H1 (cell line): ENCODE results near the gene FXYD3. TPM values are rescaled to one million over a fixed set of nuclear protein-coding genes. Genes with fewer than 3 reads are reported as not detected.

Experiments
- CTCF ChIA-PET: fragments of 300-600 bp; sonication (Branson Sonifier 250); formaldehyde crosslinking; loops from one replicate; lab custom pipeline; 2021; ENCODE audit not compliant: partially characterized antibody; lab: Charles Lee
- POLR2A ChIA-PET: fragments of 300-600 bp; sonication (Branson Sonifier 250); formaldehyde crosslinking; loops from one replicate; lab custom pipeline; 2021; ENCODE audit warnings: inconsistent platforms; ENCODE audit not compliant: partially characterized antibody; lab: Charles Lee
- DNase-seq, 2 experiments: peaks; one replicate each; pipeline versions ENCODE4 v3.0.0 to v3.0.0-alpha.2; 2010 to 2022; ENCODE audit warnings: low spot score in 2 of 2, low read depth in 1 of 2, mixed read lengths in 1 of 2
- FAIRE-seq: peaks from 2 replicates; lab custom pipeline; 2011; peaks lifted over from hg19 to GRCh38; lab: Jason Lieb, UNC
- H2AFZ ChIP-seq: 2 replicates; pipeline ENCODE4 v1.8.1; 2012; ENCODE audit warnings: low read length, inconsistent platforms
- H2AK5ac ChIP-seq: 2 replicates; pipeline ENCODE4 v1.6.1; 2013; ENCODE audit warnings: low read depth, low read length
- H2BK120ac ChIP-seq: replicated peaks from 2 replicates; pipeline ENCODE3; 2013; ENCODE audit warnings: low read depth, low read length, inconsistent platforms
- H2BK12ac ChIP-seq: 2 replicates; pipeline ENCODE4 v1.6.1; 2013; ENCODE audit warnings: low read depth, low read length
- H2BK15ac ChIP-seq: 2 replicates; pipeline ENCODE4 v1.6.1; 2013; ENCODE audit warnings: low read length
- H2BK20ac ChIP-seq: 2 replicates; pipeline ENCODE4 v1.6.1; 2013; ENCODE audit warnings: low read length
- H2BK5ac ChIP-seq: 2 replicates; pipeline ENCODE4 v1.6.1; 2013; ENCODE audit warnings: low read depth, low read length
- H3K14ac ChIP-seq: 2 replicates; pipeline ENCODE4 v1.6.1; 2013; ENCODE audit warnings: inconsistent platforms; ENCODE audit not compliant: insufficient read length
- H3K18ac ChIP-seq: 2 replicates; pipeline ENCODE4 v1.6.1; 2013; ENCODE audit warnings: low read length; ENCODE audit errors: extremely low read depth
- H3K23ac ChIP-seq: 2 replicates; pipeline ENCODE4 v1.6.1; 2013; ENCODE audit warnings: inconsistent platforms; ENCODE audit not compliant: insufficient read length
- H3K23me2 ChIP-seq: 2 replicates; pipeline ENCODE4 v1.6.1; 2013; ENCODE audit warnings: low read depth, low read length
- H3K27ac ChIP-seq: 2 replicates; pipeline ENCODE4 v1.6.1; 2011; ENCODE audit warnings: low read depth, low read length, inconsistent platforms
- H3K27me3 ChIP-seq, 4 experiments: replicated peaks in 1 of 4; 1 replicate in 1 of 4; 2 replicates in 3 of 4; pipeline versions ENCODE4 v1.6.1 to v1.8.1; 2011 to 2013; ENCODE audit warnings: low read length in 3 of 4, mild to moderate bottlenecking in 3 of 4, inconsistent platforms in 2 of 4, mixed read lengths in 2 of 4, moderate library complexity in 1 of 4; ENCODE audit not compliant: control insufficient read depth in 3 of 4, insufficient read depth in 3 of 4; ENCODE audit errors: extremely low read depth in 1 of 4
- H3K36me3 ChIP-seq, 4 experiments: 2 replicates each; pipeline versions ENCODE4 v1.6.1 to v1.8.1; 2011 to 2013; ENCODE audit warnings: mild to moderate bottlenecking in 4 of 4, low read length in 3 of 4, moderate library complexity in 2 of 4, control low read depth in 1 of 4, inconsistent platforms in 1 of 4; ENCODE audit not compliant: insufficient read depth in 4 of 4, control insufficient read depth in 2 of 4
- H3K4ac ChIP-seq: replicated peaks from 2 replicates; pipeline ENCODE3; 2013; ENCODE audit warnings: low read length, low read depth, mixed read lengths, inconsistent platforms; ENCODE audit not compliant: insufficient read length
- H3K4me1 ChIP-seq, 4 experiments: replicated peaks in 1 of 4; 1 replicate in 1 of 4; 2 replicates in 3 of 4; pipeline versions ENCODE4 v1.6.1 to v1.8.1; 2011 to 2013; ENCODE audit warnings: low read length in 3 of 4, inconsistent platforms in 2 of 4, mixed read lengths in 1 of 4; ENCODE audit not compliant: insufficient read depth in 4 of 4, control insufficient read depth in 3 of 4
- H3K4me2 ChIP-seq, 2 experiments: 2 replicates each; pipeline versions ENCODE4 v1.6.1 to v1.8.1; 2011 to 2013; ENCODE audit warnings: low read depth in 2 of 2, low read length in 2 of 2, control low read depth in 1 of 2, inconsistent platforms in 1 of 2, mild to moderate bottlenecking in 1 of 2; ENCODE audit not compliant: insufficient read depth in 1 of 2
- H3K4me3 ChIP-seq, 4 experiments: fragments of 200-600, 300-600 bp in 1 of 4; sonication (generic), shearing (Covaris generic), sonication (Bioruptor Twin) in 1 of 4; 2 replicates each; pipeline versions ENCODE4 v1.5.1 to v1.8.1; 2011 to 2016; ENCODE audit warnings: low read length in 4 of 4, low read depth in 3 of 4, control low read depth in 2 of 4, inconsistent platforms in 2 of 4, mild to moderate bottlenecking in 2 of 4, mixed read lengths in 1 of 4, moderate library complexity in 1 of 4; ENCODE audit not compliant: insufficient read depth in 2 of 4; ENCODE audit errors: extremely low read depth in 1 of 4
- H3K56ac ChIP-seq: replicated peaks from 2 replicates; pipeline ENCODE3; 2013; ENCODE audit warnings: low read depth, mild to moderate bottlenecking, mixed read lengths, low read length, inconsistent platforms; ENCODE audit not compliant: insufficient read length
- H3K79me1 ChIP-seq: 2 replicates; pipeline ENCODE4 v1.6.1; 2013; ENCODE audit warnings: low read depth, low read length, control low read depth
- H3K79me2 ChIP-seq, 2 experiments: 2 replicates each; pipeline versions ENCODE4 v1.6.1 to v1.8.1; 2012 to 2013; ENCODE audit warnings: low read length in 2 of 2, mild to moderate bottlenecking in 2 of 2, inconsistent platforms in 1 of 2; ENCODE audit not compliant: insufficient read depth in 2 of 2, control insufficient read depth in 1 of 2
- H3K9ac ChIP-seq, 4 experiments: replicated peaks in 1 of 4; 1 replicate in 1 of 4; 2 replicates in 3 of 4; pipeline versions ENCODE4 v1.6.1 to v1.8.1; 2011 to 2013; ENCODE audit warnings: low read depth in 3 of 4, low read length in 3 of 4, control low read depth in 2 of 4, mild to moderate bottlenecking in 2 of 4, moderate library complexity in 2 of 4, inconsistent platforms in 1 of 4; ENCODE audit errors: extremely low read depth in 1 of 4
- H3K9me3 ChIP-seq, 2 experiments: 2 replicates each; pipeline versions ENCODE4 v1.6.1 to v1.8.1; 2012 to 2013; ENCODE audit warnings: mild to moderate bottlenecking in 2 of 2, moderate library complexity in 2 of 2, control low read depth in 1 of 2, inconsistent platforms in 1 of 2, low read depth in 1 of 2, low read length in 1 of 2, mixed read lengths in 1 of 2; ENCODE audit not compliant: insufficient read depth in 2 of 2
- H4K20me1 ChIP-seq, 2 experiments: replicated peaks in 1 of 2; 2 replicates each; pipeline versions ENCODE3 to v1.8.1; 2011 to 2013; ENCODE audit warnings: inconsistent platforms in 2 of 2, low read length in 2 of 2, mild to moderate bottlenecking in 1 of 2; ENCODE audit not compliant: insufficient read depth in 2 of 2, control insufficient read depth in 1 of 2
- H4K5ac ChIP-seq: 2 replicates; pipeline ENCODE4 v1.6.1; 2013; ENCODE audit warnings: low read length, low read depth, mixed read lengths, inconsistent platforms; ENCODE audit not compliant: insufficient read length
- H4K8ac ChIP-seq: 2 replicates; pipeline ENCODE4 v1.8.0; 2013; ENCODE audit warnings: mild to moderate bottlenecking, moderate library complexity, low read length, inconsistent platforms; ENCODE audit not compliant: insufficient read depth; ENCODE audit errors: extremely low read depth
- H4K91ac ChIP-seq: replicated peaks from 2 replicates; pipeline ENCODE3; 2013; ENCODE audit warnings: low read length, mixed read lengths, inconsistent platforms; ENCODE audit not compliant: insufficient read length
- CHD1 ChIP-seq: IDR thresholded peaks from 2 replicates; pipeline ENCODE4 v1.6.1; 2012; ENCODE audit warnings: low read depth, low read length, improper control_type of control experiment
- RAD21 ChIP-seq, 2 experiments: IDR thresholded peaks in 1 of 2; conservative IDR thresholded peaks in 1 of 2; 2 replicates each; pipeline ENCODE4 v1.6.1; 2011; ENCODE audit warnings: low read depth in 2 of 2, low read length in 2 of 2, improper control_type of control experiment in 1 of 2, inconsistent platforms in 1 of 2, mild to moderate bottlenecking in 1 of 2, moderate library complexity in 1 of 2
- WGBS, 2 experiments: shearing (Covaris generic) in 1 of 2; methylation state at CpG; one replicate each; pipeline versions ENCODE4 v1.1.6 to v1.1.7; 2013 to 2015; ENCODE audit warnings: low lambda C conversion rate in 2 of 2, mixed read lengths in 2 of 2, inconsistent platforms in 1 of 2, low coverage in 1 of 2, missing lambda C conversion rate in 1 of 2; ENCODE audit not compliant: insufficient replicate concordance in 2 of 2, insufficient coverage in 1 of 2, insufficient read length in 1 of 2; ENCODE audit errors: extremely low coverage in 1 of 2, missing lambda C conversion rate in 1 of 2; 5-methylcytosine and 5-hydroxymethylcytosine counted together
- polyA plus RNA-seq, 7 experiments: library from polyadenylated mRNA; depleted of rRNA in 3 of 7; stranded (reverse) in 5 of 7; unstranded in 2 of 7; fragments of >200 nt in 5 of 7; fragments of 200-250 nt in 2 of 7; gene quantifications; 1 replicate in 5 of 7; 2 replicates in 1 of 7; 4 replicates in 1 of 7; pipeline versions ENCODE4 v1.2.1 to v1.2.3, GENCODE V29; 2011 to 2013; ENCODE audit warnings: missing spikeins in 2 of 7, mixed read lengths in 2 of 7
- total RNA-seq: library from RNA; stranded (reverse); fragmentation: NEBNext Ultra II Directional; extraction: Animal tissue kit (Norgen Biotek cat#: 25700); gene quantifications from 2 replicates; pipeline ENCODE4 v1.2.1, GENCODE V29; 2021
- TF ChIP-seq, protein P1 (sequence below), 3 experiments: IDR thresholded peaks; 1 replicate in 2 of 3; 2 replicates in 1 of 3; pipeline versions ENCODE4 v1.5.1 to v1.6.1; 2011; ENCODE audit warnings: low read length in 3 of 3, mild to moderate bottlenecking in 3 of 3, inconsistent platforms in 2 of 3, low read depth in 1 of 3, moderate library complexity in 1 of 3; ENCODE audit not compliant: insufficient read depth in 1 of 3; ENCODE audit errors: control extremely low read depth in 1 of 3

FXYD3 gene
- total and polyA plus RNA-seq, 2 of the 8 experiments (the other 6 are each of a cell fraction or from before 2014, with no cell fraction given) = 0.33 TPM; not detected in 1

DNA sequence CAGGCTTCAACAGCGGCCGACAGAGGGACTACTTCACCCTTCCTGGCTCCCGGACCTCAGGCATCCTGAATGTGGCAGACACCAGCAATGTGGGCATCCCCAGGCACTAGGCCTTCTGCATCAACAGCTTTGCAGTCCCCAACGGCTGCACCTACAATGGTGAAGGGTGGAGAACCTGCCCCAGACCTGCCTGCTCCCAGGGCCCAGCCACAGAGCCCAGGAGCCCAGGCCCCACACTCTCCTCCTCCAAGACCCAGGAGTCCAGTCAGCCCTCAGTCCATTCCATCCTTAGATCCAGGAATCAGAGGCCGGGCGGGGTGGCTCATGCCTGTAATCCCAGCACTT, 39.6 kb upstream of the FXYD3 start:
- Histone ChIP-seq H3K4me1 (peaks cover 0 to 2% (median 0%) of the 10 kb centered on the region in 4 experiments; a peak in 1 of 7 replicates), H4K5ac (no peak overlapping the region), H2AFZ (no peak overlapping the region), H2BK12ac (no peak overlapping the region), H3K9ac (no peak overlapping the region), H3K27me3 (no peaks in the 10 kb centered on the region; a peak in 2 of 7 replicates), H3K79me1 (no peaks in the 10 kb centered on the region), H2BK120ac (no peak overlapping the region), H4K8ac (no peak overlapping the region), H3K23me2 (no peaks in the 10 kb centered on the region; the same call in 1 of the 2 replicates), H3K27ac (no peak overlapping the region), H3K36me3 (no peaks in the 10 kb centered on the region), H2BK5ac (no peak overlapping the region), H3K4ac (no peak overlapping the region), H2BK15ac (0 out of 2 replicates have a peak overlapping the region, but pooled peaks have one; percentile 29), H3K4me2 (no peak overlapping the region), H2BK20ac (0 out of 2 replicates have a peak overlapping the region, but pooled peaks have one; percentile 32), H4K20me1 (no peaks in the 10 kb centered on the region), H3K4me3 (no peak overlapping the region), H3K18ac (no peak overlapping the region), H3K14ac (no peak overlapping the region), H3K79me2 (no peaks in the 10 kb centered on the region), H3K56ac (no peak overlapping the region), H3K9me3 (no peaks in the 10 kb centered on the region), H2AK5ac (no peak overlapping the region), H4K91ac (no peak overlapping the region), H3K23ac (no peak overlapping the region)
- 89% methylated on average over 6 of the region's 6 CpGs; no CpG with 5 or more reads in 1 of the 2 experiments for WGBS, 2 experiments
- TF ChIP-seq, protein P1, sequence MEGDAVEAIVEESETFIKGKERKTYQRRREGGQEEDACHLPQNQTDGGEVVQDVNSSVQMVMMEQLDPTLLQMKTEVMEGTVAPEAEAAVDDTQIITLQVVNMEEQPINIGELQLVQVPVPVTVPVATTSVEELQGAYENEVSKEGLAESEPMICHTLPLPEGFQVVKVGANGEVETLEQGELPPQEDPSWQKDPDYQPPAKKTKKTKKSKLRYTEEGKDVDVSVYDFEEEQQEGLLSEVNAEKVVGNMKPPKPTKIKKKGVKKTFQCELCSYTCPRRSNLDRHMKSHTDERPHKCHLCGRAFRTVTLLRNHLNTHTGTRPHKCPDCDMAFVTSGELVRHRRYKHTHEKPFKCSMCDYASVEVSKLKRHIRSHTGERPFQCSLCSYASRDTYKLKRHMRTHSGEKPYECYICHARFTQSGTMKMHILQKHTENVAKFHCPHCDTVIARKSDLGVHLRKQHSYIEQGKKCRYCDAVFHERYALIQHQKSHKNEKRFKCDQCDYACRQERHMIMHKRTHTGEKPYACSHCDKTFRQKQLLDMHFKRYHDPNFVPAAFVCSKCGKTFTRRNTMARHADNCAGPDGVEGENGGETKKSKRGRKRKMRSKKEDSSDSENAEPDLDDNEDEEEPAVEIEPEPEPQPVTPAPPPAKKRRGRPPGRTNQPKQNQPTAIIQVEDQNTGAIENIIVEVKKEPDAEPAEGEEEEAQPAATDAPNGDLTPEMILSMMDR (IDR thresholded peaks at IDR 0.05; ENCODE audit: control extremely low read depth in 1 of 3, insufficient read depth in 1 of 3, low read depth in 1 of 3, low read length in 3 of 3) = peak in 1 of 3 experiments; percentile 3; a peak in 1 of 4 replicates
- TF ChIP-seq CHD1 (no peak), RAD21 (IDR thresholded peaks at IDR 0.05 in 1 of 2, conservative IDR thresholded peaks at IDR 0.05 in 1 of 2; ENCODE audit: low read depth in 2 of 2, low read length in 2 of 2) (no peak)
- POLR2A ChIA-PET = no interaction called here
- FAIRE-seq (no peak), DNase-seq (no peak)
- CTCF ChIA-PET = interaction anchor here (1.9 kb wide), 1 partner anchor 20 kb away, joined by 6 read pairs; no protein-coding TSS in a partner anchor
